Measurements from ENCODE around the gene BCAS3. TPM values are rescaled to one million over a fixed set of nuclear protein-coding genes. Genes with fewer than 3 reads are reported as not detected.
"Not testable (repeated sequence)": the region's sequence is repeated elsewhere in the genome, so short reads cannot be mapped to it uniquely, and the experiment has no call there.

The BCAS3 gene
- total RNA-seq, 1 donor from 2014 or later, result 15.2 TPM

DNA sequence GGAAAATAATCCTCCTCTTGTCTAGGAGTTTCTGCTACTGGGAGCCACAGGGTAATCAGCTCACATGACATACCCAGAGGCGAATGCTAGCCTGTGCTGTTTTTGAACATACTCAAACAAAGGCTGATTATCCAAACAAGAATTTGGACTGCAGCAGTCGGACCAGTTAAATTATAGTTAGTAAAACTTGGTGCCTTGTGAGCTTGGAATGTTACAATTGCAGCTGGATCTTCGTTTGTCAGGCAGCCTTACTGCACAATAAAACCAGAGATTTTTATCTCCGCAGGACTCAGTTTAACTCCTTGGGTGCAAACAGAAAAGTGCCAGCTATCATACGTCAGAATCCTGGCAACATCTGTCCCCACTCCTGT is 558.2 kb downstream of the BCAS3 start:
- no peak overlapping the region for H3K4me3 ChIP-seq (ENCODE audit: low read depth, low read length)
- TF ChIP-seq, protein P1, sequence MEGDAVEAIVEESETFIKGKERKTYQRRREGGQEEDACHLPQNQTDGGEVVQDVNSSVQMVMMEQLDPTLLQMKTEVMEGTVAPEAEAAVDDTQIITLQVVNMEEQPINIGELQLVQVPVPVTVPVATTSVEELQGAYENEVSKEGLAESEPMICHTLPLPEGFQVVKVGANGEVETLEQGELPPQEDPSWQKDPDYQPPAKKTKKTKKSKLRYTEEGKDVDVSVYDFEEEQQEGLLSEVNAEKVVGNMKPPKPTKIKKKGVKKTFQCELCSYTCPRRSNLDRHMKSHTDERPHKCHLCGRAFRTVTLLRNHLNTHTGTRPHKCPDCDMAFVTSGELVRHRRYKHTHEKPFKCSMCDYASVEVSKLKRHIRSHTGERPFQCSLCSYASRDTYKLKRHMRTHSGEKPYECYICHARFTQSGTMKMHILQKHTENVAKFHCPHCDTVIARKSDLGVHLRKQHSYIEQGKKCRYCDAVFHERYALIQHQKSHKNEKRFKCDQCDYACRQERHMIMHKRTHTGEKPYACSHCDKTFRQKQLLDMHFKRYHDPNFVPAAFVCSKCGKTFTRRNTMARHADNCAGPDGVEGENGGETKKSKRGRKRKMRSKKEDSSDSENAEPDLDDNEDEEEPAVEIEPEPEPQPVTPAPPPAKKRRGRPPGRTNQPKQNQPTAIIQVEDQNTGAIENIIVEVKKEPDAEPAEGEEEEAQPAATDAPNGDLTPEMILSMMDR (conservative IDR thresholded peaks at IDR 0.05; ENCODE audit: low read depth, low read length), result no peak
- DNase-seq (ENCODE audit: low read depth), result no peak

DNA sequence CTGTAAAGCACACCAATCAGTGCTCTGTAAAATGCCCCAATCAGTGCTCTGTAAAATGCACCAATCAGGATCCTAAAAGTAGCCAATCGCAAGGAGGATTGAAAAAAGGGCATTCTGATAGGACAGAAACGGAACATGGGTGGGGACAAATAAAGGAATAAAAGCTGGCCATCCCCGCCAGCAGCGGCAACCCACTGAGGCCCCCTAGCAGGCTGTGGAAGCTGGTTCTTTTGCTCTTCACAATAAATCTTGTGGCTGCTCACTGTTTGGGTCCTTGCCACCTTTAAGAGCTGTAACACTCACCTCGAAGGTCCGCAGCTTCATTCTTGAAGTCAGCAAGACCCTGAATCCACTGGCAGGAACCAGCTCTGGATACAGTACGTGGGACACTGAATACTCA is 559.6 kb downstream of the BCAS3 start:
- TF ChIP-seq, protein P1 (conservative IDR thresholded peaks at IDR 0.05; ENCODE audit: low read depth, low read length), result no peak
- DNase-seq (ENCODE audit: low read depth), result no peak
- H3K4me3 ChIP-seq (ENCODE audit: low read depth, low read length), result no peak overlapping the region

DNA sequence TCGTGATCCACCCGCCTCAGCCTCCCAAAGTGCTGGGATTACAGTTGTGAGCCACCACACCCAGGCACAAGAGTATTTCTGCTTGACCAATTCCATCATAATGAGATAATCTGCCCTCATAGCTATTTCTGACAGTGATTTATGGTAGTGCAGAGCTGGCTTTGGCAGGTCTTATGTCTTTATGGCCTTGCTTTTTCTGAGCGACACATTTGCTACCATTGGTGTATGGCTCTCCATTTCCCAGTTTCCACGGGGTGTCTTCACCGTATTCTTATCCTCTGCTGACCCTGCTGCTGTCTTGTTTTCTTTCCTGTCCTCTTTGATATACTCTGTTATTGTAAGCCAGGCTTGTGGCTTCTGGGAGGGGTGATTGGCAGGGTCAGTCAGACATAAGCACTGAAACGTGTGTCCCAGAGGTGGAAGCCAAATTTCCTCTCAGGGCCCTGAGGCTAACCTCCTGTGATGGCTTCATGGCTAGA is 560.8 kb downstream of the BCAS3 start:
- H3K4me3 ChIP-seq (ENCODE audit: low read depth, low read length), result no peak overlapping the region
- DNase-seq (ENCODE audit: low read depth), result no peak
- TF ChIP-seq, protein P1 (conservative IDR thresholded peaks at IDR 0.05; ENCODE audit: low read depth, low read length), result no peak

DNA sequence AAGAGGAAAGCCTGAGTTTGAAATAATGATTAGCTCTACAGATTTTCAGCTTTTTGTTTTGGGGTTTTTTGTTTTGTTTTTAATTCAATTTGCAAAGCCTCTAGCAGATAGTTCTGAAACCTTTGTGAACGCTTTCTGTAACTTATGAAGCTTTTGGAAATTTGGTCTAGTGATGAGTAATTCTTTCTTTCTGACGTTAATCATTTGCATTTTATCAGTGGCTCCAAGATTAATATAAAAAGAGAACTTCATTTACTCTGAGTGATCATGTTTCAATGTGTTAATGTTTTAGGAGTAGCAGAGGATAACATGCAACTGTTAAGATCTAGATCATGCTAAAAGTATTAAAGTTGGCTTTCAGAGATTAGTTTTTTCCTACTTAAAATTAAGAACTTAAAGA is 561.7 kb downstream of the BCAS3 start:
- no peak for DNase-seq (ENCODE audit: low read depth)
- H3K4me3 ChIP-seq (ENCODE audit: low read depth, low read length), result no peak overlapping the region
- TF ChIP-seq, protein P1 (conservative IDR thresholded peaks at IDR 0.05; ENCODE audit: low read depth, low read length), result no peak

DNA sequence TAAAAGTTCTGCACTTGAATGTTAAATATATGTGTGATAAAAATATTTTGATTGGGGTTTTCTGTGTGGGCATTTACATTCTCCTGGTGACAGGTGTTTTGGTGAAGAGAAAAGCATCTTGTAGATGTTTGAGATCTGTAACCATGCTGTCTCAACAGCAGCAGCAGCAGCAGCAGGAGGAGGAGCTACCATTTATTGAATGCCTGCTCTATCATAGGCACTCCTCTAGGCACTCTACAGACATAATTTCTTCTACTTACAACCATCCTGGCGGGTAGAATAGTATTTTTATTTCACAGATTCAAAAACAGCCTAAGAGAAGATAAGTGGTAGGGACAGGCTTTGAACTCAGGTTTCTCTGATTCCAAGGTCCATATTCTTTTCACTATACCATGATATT is 562.3 kb downstream of the BCAS3 start:
- DNase-seq (ENCODE audit: low read depth), result no peak
- TF ChIP-seq, protein P1 (conservative IDR thresholded peaks at IDR 0.05; ENCODE audit: low read depth, low read length), result no peak
- no peak overlapping the region for H3K4me3 ChIP-seq (ENCODE audit: low read depth, low read length)

DNA sequence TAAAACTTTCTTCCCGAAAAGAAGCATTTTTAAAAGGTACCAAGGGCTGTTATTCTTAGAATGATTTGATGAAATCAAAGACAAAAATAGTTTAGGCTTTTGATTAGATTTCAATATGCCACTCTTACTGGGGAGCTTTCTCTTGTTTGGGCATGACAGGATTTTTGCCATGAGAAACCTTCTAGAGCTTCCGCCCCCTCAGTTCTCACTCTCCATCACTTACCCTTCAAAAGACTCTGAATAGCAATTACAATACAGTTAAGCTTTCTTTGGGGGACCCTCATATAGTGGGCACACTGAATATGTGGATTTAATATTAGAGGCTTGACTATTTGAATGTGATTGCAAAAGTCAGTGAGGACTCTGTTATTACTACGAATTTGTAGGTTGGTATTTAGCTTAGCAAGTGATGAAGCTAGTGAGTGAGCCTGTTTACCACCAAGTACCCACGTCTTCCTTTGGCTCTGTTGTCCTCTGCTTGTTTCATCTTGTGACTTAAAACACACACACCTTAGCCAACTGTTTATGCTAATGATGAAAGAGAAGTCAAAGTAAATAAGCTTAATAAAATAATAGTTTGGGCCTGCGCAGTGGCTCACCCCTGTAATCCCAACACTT is 563.3 kb downstream of the BCAS3 start:
- TF ChIP-seq, protein P1 (conservative IDR thresholded peaks at IDR 0.05; ENCODE audit: low read depth, low read length), result no peak
- DNase-seq (ENCODE audit: low read depth), result no peak
- H3K4me3 ChIP-seq (ENCODE audit: low read depth, low read length), result no peak overlapping the region

DNA sequence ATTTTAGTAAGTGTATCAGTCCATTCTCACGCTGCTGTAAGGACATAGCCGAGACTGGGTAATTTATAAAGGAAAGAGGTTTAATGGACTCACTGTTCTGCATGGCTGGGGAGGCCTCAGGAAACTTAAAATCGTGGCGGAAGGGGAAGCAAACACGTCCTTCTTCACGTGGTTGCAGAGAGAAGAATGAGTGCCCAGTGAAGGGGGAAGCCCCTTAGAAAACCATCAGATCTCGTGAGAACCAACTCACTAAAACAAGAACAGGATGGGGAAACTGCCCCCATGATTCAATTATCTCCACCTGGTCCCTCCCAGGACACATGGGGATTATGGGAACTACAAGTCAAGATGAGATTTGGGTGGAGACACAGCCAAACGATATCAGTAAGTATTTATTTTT is 567.3 kb downstream of the BCAS3 start:
- not testable (repeated sequence) for H3K4me3 ChIP-seq (ENCODE audit: low read depth, low read length); DNase-seq (ENCODE audit: low read depth)
